Activated T-cell treated with anti-CD3 and anti-CD28 coated beads for 24 hours (primary cell): ENCODE measurements around the gene TCEA2.

ENCODE experiments used
- DNase-seq: peaks from one replicate; pipeline ENCODE4 v3.0.0-alpha.2; 2020; ENCODE audit warnings: low read depth

The TCEA2 gene

DNA sequence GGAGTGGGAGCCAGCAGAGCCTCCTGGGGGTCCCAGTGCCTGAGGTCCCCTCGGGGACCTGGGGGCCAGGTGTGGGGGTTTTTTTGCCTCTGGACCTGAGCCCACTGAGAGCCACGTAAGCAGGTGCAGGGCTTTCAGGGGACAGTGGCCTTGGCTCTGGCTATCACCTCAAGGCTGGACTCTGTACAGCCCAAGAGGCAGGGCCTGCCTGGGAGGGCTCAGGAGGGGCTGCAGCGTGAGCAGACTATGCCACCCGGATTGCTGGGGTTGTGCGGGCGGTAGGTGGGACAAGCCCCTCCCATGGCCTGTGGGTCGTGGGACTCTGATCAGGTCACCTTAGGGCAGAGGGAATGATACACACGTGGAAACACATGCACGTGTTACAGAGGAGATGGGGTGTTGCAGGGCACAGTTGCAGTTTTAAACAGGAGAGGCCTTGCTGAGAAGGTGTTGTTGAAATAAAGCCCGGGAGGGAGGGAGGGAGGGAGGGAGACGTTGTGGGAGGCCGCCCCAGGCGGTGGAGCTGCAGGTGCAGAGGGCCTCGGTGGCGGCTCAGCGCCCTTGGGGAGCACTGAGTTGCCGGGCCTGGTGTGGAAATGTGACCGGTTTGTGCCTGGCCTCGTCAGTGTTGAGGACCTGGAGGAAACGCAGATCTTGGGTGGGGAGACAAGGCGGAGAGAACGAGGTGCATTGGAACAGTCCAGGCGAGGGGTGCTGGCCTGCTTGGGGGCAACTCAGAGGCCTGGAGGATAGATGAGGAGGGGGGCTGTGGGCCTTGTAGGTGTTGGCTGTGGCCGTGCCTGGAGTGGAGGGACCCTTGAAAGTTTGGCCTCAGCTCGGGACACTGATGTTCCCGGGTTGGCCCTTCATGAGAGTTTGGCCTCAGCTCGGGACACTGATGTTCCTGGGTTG is 2.3 kb downstream of the TCEA2 start:
- no peak for DNase-seq

DNA sequence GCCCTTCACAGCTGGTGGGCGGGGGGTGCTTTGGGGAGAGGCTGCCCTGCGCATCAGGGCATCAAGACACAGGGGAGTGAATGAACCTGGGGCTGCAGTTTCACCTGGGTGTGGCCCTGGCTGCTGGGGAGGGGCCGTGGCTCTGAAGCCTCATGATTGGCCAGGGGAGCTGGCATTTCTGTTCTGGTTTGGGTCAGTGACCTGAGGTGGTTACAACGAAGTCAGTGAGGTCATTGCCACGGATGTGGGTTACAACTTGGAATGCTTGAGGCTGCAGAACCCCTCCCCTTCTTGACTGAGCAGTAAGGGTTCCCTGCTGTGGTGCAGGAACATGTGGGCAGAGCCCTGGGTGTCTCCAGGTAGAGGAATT is 3.0 kb downstream of the TCEA2 start:
- no peak for DNase-seq

DNA sequence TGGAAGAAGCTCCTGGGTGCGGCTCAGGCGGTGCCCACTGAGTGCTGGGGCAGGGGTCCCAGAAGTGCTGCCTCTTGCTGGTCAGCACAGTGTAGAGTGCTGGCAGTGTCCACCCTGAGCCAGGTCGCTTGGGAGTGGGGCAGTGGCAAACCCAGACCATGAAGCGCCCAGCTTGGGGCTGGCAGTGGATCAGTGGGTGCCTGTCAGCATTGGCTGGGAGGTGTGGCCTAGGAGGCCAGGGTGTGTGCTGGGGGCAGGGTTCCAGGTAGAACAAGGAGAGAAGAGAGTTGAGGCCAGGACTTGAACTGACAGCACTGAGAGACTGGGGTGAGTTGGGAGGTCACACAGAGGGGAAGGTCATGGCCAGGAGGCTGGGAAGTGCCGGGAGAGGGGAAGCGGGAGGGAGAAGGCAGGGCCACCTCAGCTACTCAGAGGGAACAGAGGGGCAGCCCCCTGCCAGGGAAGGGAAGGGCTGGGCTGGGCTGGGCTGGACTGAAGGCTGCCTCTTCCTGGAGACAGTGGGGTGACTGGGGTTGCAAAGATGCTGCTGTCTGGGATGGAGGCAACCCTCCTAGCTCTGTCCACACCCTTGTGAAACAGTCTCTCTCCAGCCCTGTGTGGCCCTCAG is 4.1 kb downstream of the TCEA2 start:
- DNase-seq: no peak

DNA sequence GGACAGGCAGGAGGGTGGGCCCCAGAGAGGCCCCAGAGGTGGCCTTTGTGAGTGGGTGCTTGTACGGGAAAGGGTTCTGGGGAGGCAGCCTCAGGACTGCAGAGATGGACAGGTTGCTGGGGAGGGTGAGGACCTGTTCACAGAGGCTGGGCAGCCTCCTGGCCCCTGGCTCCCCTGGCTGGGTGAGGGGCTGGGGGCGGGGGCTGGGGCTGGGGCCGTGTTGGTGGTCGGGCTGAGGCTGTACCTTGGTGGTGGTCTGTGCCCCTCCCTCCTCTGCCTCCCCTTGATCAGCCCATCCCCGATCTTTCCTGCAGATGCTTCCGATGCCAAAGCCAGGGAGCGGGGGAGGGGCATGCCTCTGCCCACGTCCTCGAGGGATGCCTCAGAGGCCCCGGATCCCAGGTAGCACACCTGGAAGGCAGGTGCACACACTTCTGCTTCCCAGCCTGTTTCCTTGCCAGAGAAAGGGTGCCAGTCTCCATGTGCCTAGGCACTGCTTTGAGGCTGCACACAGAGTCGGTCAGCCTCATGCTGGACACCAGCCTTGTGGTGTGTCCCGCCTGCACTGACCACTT is 4.8 kb downstream of the TCEA2 start:
- no peak for DNase-seq

DNA sequence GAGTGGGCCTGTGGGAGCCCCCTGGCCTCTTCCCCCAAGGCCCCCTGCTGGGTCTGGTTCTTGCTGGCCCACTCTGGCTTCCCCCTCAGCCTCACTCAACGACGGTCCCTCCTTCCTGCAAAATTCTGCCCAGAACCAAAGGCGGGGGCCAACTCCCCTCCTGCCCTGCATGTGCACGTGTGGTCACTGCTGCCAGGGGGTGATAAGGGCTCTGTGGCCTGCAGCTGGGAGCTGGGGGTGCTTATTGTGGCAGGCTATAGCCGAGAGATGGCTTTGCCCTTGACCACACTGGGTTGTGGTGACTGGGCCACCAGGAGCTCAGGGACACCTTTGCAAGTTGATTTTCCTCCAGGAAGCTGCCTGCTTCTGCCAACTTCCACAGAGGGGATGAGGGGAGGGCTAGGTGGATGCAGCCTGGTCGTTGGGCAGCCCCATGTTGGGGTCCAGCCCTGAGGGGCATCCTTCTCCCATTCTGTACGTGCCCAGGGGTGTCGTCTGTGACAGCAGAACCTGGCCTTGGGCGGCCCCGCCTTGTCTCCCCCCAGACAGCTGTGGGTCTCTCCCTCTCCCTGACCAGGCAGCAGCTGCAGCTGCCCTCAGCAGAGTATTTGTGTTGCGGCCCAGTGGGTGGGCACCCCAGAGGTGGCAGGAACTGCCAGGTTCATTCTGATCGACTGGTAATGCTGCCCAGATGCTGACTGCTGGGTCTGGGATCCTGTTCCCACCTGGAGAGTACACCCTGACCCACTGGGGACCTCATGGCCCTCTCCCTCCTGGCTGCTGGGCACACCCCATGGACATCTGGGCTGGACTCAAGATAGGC is 5.6 kb downstream of the TCEA2 start:
- no peak for DNase-seq

DNA sequence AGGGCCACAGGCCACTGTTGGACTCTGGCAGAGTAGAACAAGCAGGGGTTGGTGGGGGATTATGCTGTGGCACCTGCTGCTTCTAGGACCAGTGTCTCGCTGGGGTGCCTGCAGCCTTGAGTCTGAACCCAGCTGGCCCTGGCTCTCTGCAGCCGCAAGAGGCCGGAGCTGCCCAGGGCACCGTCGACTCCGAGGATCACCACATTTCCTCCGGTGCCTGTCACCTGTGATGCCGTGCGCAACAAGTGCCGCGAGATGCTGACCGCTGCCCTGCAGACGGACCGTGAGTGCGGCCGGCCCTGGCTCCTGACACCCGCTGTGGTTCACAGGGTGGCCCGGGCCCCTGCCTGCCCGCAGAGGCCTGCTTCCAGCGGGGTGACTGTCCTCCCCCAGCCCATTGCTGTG is 6.2 kb downstream of the TCEA2 start:
- DNase-seq: no peak

DNA sequence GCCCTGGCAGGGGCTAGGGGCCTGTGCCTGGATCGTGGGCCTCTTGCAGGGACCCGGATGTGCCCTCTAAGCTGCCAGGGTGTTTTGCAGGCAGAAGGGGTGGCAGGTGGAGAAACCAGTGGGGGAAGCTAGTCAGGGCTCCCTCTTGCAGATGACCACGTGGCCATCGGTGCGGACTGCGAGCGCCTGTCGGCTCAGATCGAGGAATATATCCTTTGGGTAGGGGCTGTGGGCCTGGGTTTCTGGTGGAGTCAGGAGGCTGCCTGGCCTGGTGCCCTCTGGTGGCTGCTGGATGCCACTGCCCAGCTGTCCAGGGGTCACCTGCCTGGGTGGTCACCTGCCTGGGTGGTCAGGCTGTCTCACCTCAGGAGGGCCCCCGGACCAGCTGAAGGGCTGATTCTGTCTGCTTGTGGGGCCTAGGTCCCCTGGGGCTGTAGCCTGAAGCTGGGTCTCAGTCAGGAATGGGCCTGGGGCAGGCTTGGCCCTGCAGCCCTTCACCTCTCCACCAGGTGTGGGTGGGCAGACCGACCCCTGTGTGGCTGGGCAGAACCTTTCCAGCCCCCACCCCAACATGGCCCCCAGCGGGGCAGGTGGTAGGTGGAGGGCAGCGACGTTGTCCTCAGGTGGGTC is 6.7 kb downstream of the TCEA2 start:
- DNase-seq: no peak

DNA sequence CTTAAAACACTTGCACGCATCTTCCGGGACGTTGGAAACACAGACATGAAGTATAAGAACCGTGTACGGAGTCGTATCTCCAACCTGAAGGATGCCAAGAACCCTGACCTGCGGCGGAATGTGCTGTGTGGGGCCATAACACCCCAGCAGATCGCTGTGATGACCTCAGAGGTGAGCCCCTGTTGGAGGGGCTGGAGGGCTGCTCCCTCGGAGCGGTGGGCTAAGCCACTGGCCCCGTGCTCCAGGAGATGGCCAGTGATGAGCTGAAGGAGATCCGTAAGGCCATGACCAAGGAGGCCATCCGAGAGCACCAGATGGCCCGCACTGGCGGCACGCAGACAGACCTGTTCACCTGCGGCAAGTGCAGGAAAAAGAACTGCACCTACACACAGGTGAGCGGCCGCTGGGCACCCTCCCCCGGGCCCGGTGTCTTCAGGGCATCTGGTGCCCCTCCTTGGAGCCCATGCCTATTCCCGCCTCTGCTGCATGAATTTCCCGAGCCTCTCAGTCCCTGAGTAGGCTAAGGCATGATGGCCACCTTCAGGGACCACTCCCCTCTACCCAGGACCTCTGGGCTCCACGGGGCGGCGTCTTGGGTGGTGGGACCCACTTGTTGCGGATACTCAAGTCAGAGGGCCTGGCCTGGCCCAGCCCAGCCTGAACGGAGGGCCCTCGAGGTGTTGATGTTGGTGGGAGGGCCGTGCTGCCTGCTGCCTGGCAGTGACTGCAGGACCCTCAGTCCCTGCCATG is 7.4 kb downstream of the TCEA2 start:
- no peak for DNase-seq

DNA sequence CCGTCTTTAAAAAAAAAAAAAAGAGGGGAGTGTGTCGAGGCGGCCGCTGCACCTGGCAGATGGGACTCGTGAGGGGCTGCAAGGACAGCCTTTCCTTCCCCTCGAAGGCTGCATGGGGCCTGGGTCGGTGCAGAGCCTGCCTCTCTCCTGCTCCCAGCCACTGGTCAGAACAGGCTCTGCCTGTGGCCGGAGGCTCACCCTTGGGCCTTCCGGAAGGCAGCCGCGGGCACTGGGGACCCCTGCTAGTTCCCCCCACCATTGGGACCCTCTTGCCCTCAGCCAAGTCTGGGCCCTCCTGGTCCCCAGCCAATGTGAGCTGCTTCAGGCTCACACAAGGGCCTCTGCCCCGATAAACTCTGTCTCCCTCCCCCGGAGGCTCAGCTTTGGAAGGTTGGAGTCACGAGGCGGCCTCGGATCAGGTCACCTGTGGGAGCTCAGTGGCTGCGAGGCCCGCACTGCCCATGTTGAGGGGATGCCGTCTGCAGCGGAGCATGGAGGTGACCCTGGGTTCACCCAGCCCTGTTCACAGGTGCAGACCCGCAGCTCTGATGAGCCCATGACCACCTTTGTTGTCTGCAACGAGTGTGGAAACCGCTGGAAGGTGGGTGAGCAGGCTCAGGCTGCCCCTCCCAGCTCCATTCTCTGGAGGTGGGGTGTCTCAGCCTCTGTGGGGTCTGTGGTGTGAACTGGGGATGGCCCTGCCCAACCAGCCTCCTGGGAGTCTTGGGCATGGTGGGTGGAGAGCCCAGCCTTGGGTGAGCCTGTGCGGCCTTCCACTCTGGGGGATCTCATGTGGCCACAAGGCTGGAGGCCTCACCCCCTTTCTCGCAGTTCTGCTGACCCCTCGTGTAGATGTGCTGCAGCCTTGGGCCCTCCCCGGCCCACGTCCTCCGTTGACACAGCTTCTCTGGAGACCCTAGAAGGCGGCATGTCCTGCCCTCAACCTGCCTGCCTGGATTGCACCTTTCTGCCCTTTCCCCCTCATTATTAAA is 8.6 kb downstream of the TCEA2 start:
- no peak for DNase-seq

DNA sequence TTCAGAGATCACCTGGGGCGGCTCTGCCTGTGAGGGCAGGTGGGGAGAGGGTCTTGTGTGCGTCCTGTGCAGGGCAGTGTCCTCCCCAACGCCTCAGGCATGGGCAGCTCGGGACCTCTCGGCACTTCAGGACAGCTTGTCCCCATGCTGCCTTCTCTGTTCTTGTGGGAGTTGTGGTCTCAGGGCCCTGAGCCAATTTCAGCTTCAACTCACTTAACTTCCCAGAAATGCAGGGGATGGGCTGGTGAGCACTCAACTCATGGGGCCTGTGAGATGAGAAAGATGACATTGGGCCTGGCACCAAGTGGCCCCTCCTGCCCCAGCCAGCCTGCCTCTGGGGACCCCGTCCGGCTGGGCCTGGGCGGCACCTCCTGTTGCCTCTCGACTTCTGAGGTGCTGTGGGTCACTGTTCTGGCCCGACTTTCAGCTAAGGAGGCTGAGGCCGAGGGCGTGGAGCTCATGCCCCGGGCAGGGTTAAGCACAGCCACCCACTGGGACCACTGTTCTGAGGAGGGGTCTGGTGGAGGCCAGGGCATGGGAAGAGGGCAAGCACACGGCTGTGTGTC is 9.6 kb downstream of the TCEA2 start:
- DNase-seq: no peak

DNA sequence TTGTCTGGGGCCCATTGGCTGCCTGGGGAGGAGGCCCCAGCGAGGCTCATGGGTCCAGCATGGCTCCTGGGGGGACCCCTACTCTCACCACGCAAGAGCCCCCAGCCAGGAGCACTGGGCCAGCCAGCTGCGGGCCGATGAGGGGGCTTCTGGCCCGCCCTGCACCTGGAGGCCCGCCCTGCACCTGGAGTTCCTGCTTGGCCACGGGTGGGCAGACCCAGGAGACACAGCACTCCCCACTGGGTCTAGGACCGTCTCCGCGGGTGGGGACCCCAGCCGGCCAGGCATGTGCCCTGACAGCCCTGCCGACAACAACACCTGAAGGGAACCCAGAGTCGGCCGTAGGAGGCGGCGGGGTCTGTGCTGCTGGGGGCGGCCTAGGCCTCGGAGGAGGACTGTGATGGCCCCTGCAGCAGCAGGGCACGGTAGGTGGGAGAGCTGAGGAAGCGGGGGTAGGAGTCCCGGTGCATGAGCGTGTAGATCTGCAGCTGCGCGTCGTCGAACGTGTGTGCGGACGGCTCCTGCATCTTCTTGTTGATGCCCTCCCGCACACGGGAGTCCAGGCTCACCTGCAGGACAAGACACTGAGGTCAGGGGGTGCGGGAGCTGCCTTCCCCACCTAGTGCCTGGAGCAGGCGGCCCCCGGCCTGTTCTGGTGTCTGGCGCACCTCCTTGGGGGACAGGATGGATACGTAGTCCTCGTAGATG is 10.6 kb downstream of the TCEA2 start:
- no peak for DNase-seq

DNA sequence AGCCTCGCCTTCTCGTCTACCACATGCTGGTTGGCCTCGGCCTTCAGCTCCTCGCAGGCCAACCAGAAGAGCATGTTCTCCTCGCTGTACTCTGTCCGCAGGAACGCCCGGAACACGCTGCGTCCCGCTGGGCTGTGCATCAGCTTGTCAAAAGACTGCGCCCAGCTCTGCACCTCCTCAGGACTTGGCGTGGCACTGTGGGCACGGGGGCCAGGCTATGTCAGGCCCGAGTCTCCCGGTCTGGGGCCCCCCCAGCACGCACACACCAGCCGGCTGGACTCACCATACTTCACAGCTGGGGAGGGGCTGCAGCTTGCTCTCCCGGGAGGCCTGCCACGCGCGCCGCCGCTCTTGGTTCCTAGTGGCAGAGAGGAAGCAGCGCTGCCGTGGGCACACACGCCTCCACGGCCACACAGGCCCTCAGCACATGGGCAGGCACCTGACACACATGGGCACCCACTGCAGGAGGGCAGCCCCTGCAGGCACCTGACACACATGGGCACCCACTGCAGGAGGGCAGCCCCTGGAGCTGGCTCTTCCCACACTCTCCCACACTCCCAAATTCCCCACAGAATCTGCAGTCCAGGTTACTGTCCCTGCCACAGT is 11.3 kb downstream of the TCEA2 start:
- DNase-seq: no peak

DNA sequence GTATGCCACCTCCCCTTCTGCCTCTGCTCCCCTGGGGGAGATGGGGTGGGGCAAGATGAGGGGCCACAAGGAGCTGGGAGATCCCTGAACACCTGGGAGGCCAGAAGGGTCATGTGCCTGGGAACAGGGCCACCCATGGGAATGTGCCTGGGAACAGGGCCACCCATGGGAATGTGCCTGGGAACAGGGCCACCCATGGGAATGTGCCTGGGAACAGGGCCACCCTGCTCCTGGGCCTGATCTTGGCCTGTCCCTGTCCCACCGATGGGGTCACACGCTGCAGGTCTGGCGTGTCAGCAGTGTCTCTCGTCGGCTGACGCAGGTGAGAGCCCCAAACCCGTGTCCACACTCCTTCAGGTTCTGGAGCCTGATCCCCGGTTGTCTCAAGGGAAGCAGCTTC is 12.0 kb downstream of the TCEA2 start:
- no peak for DNase-seq

DNA sequence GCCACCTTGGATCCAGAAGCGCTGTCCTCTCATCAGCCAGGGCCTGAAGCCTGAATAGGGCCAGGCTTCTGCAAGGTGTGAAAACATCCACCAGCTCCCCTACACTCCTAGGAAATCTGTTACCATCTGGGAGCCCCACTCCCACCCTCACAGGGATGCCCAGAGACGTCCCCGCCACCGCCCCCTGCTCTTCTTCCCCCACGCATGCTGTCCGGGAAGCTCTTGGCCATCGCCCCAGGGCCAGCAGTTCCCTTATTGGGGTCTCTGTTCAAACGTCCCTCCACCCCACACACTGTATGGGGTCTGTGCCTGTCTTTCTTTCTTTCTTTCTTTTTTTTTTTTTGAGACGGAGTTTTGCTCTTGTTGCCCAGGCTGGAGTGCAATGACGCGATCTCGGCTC is 12.6 kb downstream of the TCEA2 start:
- DNase-seq: no peak

DNA sequence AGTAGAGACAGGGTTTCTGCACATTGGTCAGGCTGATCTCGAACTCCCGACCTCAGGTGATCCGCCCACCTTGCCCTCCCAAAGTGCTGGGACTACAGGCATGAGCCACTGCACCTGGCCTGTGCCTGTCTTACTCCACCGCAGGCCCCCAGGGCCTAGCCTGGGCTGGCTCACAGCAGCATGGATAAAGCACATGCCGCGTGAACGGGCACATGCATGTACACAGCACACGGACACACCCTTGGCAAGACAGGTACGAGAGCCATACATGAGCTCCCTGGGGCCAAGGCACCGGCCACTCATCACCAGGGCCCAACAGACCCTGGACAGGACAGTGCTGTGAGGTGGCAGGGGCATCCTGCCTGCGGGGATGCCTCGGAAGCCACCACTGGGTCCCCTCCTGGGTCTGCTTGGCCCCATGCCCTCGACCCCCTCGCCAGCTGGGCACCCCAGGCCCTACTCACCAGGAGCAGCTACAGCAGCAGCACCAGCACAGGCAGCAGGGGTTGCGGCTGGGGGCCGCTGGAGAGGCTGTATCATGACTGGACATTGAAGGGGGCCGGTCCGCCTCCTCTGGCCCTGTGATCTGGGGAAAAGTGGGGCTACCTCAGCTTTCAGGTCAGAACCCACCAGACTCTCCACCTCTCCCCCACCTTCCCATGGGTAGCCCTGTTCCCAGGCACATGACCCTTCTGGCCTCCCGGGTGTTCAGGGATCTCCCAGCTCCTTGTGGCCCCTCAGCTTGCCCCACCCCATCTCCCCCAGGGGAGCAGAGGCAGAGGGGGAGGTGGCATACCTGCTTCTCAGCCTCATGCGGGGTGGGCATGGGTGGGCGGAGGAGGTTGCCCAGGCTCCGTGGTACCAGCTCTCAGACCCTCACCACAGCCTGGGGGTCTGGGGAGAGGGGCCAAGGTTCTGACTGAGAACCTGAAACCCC is 13.3 kb downstream of the TCEA2 start:
- no peak for DNase-seq

DNA sequence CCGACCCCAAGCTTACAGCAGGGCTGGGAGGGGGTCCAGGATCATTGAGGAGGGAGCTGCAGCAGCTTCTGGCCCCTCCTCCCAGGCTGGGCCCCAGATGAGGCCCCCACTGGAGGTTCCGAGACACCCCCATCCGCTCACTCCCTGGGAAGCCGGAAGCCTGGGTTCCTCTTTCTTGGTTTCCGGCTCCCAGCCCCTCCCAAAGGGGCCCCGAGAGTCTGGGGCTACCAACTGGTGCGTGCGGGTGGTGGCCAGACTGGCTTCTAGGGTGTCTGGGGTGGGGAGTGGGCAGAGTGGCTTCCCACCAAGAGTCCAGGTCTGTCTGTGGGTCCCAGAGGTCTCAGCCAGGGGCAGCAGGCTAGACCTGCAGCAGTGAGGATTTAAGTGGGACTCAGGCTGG is 14.1 kb downstream of the TCEA2 start:
- no peak for DNase-seq

DNA sequence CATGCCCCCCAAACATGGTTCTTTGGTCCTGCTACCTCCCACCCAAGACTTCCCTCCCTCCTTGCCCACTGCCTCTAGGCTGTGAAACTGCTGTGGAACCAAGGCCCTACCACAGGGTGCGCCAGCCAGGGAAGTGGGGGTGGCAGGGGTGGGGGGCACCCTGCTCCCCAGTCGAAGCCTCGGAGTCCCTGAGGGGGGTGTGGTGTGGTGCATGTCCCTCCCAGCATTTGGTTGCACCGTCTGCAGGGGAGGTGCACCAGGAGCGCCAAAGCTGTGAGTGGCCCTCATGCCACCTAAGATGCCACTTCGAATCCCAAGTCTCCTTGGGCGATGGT is 14.5 kb downstream of the TCEA2 start:
- DNase-seq: no peak
